Cardiac fibroblast (primary cell): ENCODE data around the gene IGF2BP1.
"Not testable (repeated sequence)": the region's sequence is repeated elsewhere in the genome, so short reads cannot be mapped to it uniquely, and the experiment has no call there.

ENCODE experiments used
- DNase-seq, 2 donors: peaks; one replicate each; pipeline versions ENCODE4 v3.0.0 to v3.0.0-alpha.2; 2010; ENCODE audit warnings: low read depth in 2 of 2
- H3K4me3 ChIP-seq, 2 donors: replicated peaks in 1 of 2; 1 replicate in 1 of 2; 2 replicates in 1 of 2; pipeline ENCODE4 v1.5.1; 2011; ENCODE audit warnings: low read depth in 2 of 2, low read length in 2 of 2, mild to moderate bottlenecking in 2 of 2, moderate library complexity in 1 of 2
- CTCF ChIP-seq: IDR thresholded peaks from one replicate; pipeline ENCODE4 v1.5.1; 2011; ENCODE audit warnings: low read depth, mild to moderate bottlenecking, low read length, inconsistent platforms

The IGF2BP1 gene

GRCh38 chr17:49001671-49002070 lies 4.5 kb downstream of the IGF2BP1 start:
- no peak for DNase-seq
- H3K4me3 ChIP-seq: peak overlapping the region in 1 of 2 donors; percentile 25
- TF ChIP-seq CTCF: no peak

- DNase-seq: no peak
- H3K4me3 ChIP-seq: no peak overlapping the region
- TF ChIP-seq CTCF: no peak
Measured at GRCh38 chr17:49002331-49002730, 5.1 kb downstream of the IGF2BP1 start.

- DNase-seq: no peak
- TF ChIP-seq CTCF: no peak
- H3K4me3 ChIP-seq: no peak overlapping the region
Measured at GRCh38 chr17:49002766-49003165, 5.6 kb downstream of the IGF2BP1 start.

GRCh38 chr17:49003557-49004511 lies 6.6 kb downstream of the IGF2BP1 start:
- DNase-seq: peak; percentile 45 to 57
- no peak for TF ChIP-seq CTCF
- peak overlapping the region; percentile 46 to 54 for H3K4me3 ChIP-seq

- TF ChIP-seq CTCF: no peak
- no peak overlapping the region for H3K4me3 ChIP-seq
- no peak for DNase-seq
Measured at GRCh38 chr17:49005140-49005539, 8.0 kb downstream of the IGF2BP1 start.

- not testable (repeated sequence) for DNase-seq, H3K4me3 ChIP-seq
Measured at GRCh38 chr17:49008908-49009307, 11.7 kb downstream of the IGF2BP1 start.

- DNase-seq: no peak
- no peak for TF ChIP-seq CTCF
- no peak overlapping the region for H3K4me3 ChIP-seq
Measured at GRCh38 chr17:49012769-49013255, 15.6 kb downstream of the IGF2BP1 start.
